NCI-H1694 (cell line): Measurements from ENCODE around the gene TLCD3A.
"Not testable (repeated sequence)": the region's sequence is repeated elsewhere in the genome, so short reads cannot be mapped to it uniquely, and the experiment has no call there.

Experiments
- DNase-seq: peaks from one replicate; lab custom pipeline; 2025; lab: John Stamatoyannopoulos, UW

Gene TLCD3A

GRCh38 chr17:749359-749758, 17.0 kb downstream of the TLCD3A start:
- DNase-seq: not testable (repeated sequence)

DNA sequence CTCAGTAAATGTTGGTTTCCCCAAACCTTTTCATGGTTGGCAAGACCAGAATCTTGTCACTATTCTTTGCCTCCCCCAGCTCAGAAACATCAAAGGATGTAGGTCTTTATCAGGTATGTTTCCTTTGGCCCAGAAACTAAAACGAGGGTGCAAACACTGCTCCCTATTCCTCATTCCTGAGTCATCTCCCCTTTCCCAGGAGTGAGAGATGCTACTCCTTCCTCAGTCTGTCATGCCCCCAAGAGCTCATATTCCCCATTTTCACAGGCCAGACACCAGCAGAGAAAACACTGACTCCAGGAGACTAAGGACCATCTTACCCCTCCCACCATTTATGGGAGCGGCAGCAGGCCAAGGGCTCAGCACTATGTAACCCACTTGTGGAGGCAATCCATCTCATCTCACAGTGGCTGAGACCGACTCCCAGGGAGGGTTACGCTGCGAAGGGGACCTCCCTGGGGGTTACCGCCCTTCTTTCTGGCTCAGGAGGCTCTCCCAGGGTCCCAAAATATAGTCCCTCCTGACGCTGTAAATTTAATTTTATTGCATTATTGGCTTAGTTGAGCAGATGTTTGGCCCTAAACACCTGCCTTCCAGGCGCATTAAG, 18.1 kb downstream of the TLCD3A start:
- no peak for DNase-seq

DNA sequence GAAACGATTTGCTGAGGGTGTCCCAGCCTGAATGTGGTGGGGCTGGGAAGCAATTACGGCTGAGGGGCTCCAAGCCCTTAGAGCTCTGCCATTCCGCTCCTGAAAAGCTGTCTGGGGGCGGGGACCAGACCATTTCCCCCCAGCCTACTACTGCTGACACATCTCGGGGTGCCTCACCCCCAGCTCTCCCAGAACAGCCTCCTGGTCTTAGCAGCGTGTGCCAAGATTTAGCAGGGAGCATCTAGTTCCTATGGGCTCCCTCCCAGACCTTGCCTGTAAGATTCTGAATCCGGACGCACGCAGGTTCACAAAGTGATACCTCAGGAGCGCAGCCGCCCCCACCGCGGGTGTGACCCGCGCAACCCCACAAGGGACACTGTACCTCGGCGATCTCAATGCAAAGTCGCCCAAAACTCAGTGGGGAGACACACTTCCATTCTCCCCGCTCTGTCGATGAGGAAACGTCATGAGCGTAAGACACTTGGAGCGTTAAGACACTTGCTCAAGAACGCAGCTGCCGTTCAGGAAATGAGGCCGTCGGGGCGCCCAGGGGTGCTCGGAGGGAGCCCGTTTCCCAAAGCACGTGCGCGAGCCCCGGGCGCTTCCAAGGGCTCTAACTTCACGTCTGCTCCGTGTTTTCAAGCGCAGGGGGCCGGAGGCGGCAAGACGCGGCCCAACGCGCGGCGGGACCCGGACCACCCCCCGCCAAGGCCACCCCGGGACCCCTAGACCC, 19.0 kb downstream of the TLCD3A start:
- no peak for DNase-seq

GRCh38 chr17:752002-752619, 19.7 kb downstream of the TLCD3A start, which contains the start of gene GEMIN4:
GEMIN4 (minus strand) TSS chr17:752264; CDS start chr17:752142, 122 bp downstream.
- peak; percentile 81 for DNase-seq

- peak; percentile 29 for DNase-seq
Measured at GRCh38 chr17:752620-753219, 20.3 kb downstream of the TLCD3A start.

DNA sequence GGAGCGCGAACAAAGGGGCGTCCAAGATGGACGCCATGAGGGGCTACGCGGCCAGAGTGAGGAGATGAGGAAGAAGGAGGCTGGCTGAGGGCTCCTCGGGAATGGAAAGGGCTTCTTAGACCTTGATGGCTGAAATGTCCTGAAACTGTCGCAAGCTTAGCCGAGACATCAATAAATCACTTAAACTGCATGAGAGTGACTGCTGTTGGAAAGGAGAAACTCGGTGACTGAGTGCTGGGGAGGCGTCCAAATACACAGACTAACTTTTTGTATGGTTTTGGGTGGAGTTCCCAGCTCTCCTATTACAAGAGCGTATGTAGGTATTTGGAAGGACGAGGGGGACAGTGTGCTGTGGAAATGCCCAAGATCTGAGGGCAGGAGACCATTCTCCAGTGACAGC, 21.0 kb downstream of the TLCD3A start:
- no peak for DNase-seq

DNA sequence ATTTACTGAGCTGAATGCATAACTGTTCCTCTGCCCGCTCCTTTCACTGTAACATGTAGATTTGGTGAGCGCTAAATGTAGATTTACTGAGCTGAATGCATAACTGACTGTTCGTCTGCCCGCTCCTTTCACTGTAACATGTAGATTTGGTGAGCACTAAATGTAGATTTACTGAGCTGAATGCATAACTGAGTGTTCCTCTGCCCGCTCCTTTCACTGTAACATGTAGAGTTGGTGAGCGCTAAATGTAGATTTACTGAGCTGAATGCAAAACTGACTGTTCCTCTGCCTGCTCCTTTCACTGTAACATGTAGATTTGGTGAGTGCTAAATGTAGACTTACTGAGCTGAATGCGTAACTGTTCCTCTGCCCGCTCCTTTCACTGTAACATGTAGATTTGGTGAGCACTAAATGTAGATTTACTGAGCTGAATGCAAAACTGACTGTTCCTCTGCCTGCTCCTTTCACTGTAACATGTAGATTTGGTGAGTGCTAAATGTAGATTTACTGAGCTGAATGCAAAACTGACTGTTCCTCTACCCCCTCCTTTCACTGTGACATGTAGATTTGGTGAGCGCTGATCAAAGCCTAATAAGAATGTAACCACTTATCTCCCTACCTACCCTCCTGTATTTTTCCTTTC, 23.0 kb downstream of the TLCD3A start:
- not testable (repeated sequence) for DNase-seq

- not testable (repeated sequence) for DNase-seq
Measured at GRCh38 chr17:756010-756567, 23.7 kb downstream of the TLCD3A start.

GRCh38 chr17:759964-760363, 27.6 kb downstream of the TLCD3A start:
- DNase-seq: no peak

DNA sequence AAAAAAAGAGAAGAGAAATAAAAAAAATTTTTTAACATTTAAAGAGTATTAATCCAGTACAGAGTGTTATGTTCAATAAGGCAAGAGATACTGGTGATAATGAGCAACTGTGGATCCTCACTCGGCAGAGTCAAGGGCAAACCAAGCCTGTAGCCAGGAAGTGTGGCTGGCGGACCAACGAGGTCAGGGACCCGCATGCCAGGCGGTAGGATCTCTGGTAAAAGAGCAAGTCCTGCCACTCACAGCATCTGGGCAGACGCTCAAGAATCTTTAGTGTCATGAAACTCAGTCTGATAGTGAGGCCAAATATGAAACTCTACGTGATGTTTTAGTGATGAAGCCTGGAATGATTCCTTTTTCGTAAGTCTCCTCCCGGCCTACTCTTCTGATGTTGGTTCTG, 28.0 kb downstream of the TLCD3A start:
- DNase-seq: no peak

DNA sequence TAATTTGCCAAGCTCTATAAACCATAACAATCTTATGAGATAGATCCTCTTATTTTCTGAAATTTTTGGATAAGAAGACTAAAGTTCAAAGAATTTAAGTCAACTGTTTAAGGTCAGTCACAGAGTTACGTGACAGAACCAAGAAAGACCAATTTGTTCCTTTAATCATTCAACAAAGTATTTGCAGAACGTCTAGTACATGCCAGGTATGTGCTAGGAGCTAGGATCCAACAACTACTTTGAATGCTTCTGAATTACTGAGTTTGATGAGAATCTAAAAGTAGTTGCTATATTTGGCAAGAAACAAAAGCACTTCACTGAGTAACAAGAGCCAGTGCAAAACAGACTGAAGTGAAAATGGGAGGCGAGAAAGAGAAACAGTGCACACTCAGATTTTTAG, 34.7 kb downstream of the TLCD3A start:
- DNase-seq: no peak

- DNase-seq: no peak
Measured at GRCh38 chr17:773016-773415, 40.6 kb downstream of the TLCD3A start.

GRCh38 chr17:773467-774312, 41.3 kb downstream of the TLCD3A start:
- no peak for DNase-seq

- DNase-seq: no peak
Measured at GRCh38 chr17:774313-774584, 41.9 kb downstream of the TLCD3A start.

- no peak for DNase-seq
Measured at GRCh38 chr17:778096-778495, 45.7 kb downstream of the TLCD3A start.

DNA sequence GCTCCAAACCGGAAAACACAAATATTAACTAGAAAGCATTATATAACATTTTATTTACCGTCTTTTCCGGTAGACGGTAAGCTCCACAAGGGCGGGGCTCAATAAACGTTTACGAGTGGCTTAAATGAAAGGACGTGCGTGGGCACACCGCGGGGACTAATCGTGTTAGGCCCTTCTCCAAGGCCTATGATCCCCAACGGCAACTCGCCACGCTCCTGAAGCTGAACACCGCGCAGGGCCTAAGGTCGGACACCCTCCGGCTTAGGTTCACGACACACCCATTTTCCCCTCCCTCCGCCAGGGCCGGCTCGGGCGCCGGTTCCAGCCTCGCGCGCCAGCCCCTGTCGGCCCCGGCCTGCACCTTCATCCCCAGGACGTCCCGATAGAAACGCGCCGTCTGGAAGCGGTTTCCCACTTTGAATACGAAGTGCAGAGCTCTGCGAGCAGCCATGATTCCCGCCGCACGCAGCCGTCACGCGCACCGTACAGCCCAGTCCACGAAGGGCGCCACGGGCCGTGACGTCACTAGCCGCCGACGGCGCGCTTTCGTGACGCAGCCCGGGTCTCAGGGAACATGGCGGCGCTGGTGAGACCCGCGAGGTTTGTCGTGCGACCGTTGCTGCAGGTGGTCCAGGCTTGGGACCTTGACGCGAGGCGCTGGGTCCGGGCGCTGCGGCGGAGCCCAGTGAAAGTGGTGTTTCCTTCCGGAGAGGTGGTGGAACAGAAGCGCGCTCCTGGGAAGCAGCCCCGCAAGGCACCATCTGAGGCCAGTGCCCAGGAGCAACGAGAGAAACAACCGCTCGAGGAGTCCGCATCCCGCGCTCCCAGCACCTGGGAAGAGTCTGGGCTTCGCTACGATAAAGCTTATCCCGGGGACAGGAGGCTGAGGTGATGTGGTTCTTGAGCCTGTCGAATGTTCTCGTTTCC, 49.7 kb downstream of the TLCD3A start, which contains the start of the genes GLOD4 and MRM3:
Gene GLOD4, minus strand, starts transcription at position 476 of the 927 bp plus-strand sequence. Its CDS starts 25 bp downstream, at position 451.
Gene MRM3, plus strand, starts transcription at position 549 of the 927 bp plus-strand sequence. Its CDS starts 26 bp downstream, at position 575.
- peak; percentile 79 for DNase-seq

GRCh38 chr17:784143-784542, 51.7 kb downstream of the TLCD3A start:
- DNase-seq: no peak

- not testable (repeated sequence) for DNase-seq
Measured at GRCh38 chr17:785901-786300, 53.5 kb downstream of the TLCD3A start.

DNA sequence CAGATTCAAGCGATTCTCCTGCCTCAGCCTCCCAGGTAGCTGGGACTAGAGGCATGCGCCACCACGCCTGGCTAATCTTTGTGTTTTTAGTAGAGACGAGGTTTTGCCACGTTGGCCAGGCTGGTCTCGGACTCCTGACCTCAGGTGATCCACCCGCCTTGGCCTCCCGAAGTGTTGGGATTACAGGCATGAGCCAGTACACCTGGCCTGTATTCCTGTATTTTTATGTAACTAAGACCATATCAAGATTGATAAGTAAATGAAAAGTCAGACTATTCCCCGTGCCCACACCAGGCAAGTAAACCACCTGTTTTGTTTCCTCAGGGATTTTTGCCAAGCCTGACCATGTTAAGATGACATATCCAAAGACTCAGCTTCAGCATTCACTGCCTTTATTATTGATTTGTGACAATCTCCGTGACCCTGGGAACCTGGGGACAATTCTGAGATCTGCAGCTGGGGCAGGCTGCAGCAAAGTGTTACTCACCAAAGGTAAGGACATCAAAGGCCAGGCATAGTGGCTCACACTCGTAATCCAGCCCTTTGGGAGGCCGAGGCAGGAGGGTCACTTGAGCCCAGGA, 55.3 kb downstream of the TLCD3A start:
- no peak for DNase-seq

- no peak for DNase-seq
Measured at GRCh38 chr17:788551-788950, 56.2 kb downstream of the TLCD3A start.
